Measurements from ENCODE around the gene LCN15.
"Not testable (repeated sequence)": the region's sequence is repeated elsewhere in the genome, so short reads cannot be mapped to it uniquely, and the experiment has no call there.

The LCN15 gene

DNA sequence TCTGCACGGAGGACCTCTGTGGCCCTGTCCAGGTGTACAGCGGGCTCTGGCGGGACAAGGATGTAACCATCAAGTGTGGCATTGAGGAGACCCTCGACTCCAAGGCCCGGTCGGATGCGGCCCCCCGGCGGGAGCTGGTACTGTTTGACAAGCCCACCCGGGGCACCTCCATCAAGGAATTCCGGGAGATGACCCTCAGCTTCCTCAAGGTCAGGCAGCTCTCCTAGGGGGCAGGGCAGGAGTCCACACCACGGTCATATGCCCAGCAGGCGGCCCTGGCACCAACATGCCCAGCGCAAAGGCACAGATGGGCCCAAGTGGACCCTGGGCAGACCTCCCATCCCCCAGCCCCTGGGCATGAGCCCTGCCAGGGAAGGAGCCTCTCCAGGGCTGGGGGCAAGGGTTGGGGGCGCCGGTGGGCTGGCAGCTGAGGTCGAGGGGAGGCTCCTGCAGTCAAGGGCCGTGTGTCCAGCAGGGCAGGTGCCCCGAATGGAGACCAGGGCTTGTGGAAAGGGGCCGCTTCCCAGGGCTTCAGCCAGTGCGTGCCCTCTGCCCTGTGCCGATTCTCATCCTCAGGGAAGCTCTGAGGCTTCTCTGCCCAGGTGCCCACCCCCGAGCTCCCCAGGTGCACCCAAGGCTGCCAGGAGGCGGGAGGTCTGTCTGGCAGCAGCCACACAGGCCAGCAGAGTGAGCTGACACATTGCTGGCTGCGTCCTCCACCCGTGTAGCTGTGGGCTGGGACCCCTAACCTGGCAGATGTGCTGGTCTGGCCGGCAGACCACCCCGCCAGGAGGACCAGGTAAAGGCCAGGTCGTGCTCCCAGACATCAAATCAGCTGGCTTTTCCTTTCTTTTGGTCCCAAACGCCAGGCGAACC, 42.0 kb downstream of the LCN15 start:
- no peak for DNase-seq (ENCODE audit: low read depth in 2 of 2)

DNA sequence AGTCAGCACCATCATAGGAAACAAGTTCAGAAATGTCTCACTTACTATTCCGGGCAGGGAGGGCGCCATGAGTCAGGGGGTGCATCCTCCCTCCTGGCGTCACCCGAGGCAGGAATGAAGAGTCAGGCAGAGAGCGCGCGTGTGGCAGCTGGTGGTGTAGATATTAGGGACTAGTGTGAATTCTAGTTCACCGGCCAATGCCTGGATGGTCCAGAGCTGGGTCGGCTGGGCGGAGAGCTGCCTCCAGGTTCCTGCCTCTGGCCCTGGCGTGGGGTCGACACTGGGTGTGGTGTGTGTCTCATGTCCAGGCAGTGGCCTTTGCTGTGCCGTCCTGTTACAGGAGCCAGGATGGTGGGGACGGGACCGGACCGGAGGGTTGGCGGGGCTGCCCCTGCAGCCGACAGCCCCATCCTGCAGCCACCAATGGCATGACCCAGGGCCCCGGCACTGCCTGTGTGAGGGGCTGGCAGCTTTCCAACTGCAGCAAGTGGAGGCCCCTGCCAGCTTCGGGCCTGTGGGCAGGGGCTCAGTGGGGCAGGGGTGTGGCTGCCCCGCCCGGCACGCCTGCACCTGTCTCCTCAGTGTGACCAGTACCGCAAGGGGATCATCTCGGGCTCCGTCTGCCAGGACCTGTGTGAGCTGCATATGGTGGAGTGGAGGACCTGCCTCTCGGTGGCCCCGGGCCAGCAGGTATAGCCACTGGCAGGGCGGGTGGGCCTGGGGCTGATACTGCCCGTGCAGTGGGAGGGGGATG, 42.8 kb downstream of the LCN15 start:
- DNase-seq (ENCODE audit: low read depth in 2 of 2), result no peak

DNA sequence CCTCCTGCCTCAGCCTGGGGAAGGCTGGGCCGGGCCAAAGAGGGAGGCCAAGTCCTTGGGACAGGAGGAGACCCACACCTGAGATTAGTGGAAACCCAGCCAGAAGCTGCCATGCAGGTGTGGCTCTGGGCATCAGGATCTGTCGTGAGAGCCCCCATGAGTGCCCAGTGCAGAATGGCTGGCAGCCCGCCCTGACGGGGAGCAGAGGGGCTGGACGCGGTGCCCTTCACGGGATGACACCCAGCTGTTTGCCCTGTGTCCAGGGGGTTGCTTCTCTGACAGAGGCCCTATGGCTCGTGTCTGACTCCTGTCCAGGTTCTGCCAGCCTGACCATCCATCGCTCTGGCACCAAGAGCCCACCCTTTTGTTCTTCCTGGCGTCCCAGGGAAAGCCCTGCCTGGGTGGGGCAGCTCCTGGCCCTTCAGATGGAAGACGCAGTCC, 43.4 kb downstream of the LCN15 start:
- no peak for DNase-seq (ENCODE audit: low read depth in 2 of 2)

DNA sequence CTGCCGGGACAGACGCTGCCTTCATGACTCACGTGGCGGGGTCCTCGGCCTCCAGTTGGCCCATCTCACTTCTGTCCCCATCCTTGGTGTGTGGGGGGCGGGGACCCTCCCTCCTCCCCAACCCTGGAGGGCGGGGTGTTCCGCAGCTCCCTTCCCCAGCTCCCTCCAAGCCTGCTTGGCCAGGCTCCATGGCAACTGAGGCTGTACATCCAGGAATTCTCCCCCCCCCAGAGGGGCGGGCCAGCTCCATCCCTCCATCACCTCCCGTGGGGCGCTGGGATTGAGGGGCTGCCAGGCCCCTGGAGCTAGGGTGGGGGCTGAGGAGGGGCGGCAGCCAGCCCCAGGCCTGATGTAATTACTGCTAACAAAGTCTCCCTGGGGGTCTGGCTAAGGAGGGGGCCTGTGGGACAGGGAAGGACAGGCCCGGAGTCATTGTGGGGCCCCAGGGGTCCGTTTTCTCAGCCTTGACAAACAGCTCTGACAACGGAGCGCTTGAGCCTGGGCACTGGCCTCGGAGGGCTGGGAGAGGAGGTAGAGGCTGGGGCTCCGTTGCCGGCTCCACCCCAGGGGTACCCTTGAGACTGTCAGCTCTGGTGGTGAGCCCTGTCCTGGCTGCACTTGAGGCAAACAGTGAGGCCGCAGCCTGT, 43.9 kb downstream of the LCN15 start:
- DNase-seq (ENCODE audit: low read depth in 2 of 2), result no peak

DNA sequence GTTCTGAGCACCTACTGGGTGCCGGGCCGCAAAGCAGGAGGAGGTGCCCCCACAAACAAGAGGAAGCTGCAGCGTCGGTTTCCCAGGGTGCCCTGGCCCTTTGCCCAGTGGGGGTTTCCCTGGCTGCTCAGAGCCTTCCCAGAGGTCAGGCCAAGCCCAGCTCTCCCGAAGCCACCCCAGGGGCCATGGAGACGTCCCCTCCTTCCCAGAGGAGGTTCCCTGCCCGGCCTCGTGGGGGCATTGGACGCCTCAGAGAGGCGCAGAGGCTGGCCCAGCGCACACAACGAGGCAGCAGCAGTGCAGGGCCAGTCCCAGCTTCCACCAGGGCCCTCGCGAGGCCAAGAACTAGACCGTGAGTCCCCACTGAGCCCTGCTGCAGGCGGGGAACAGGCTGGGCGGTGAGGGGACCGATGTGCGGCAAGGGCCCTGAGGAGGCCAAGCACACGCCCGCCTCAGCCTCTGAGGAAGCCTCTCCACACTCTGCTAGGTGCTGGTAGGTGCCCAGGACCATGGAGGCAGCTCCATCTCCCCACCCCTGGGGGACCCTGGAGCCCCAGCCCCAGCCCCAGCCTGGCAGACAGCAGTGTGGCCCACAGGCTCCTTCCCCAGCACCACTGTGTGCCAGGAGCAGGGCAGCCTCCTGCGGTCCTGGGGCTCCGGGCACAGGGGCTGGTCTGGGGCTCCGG, 45.0 kb downstream of the LCN15 start:
- DNase-seq (ENCODE audit: low read depth in 2 of 2), result no peak

DNA sequence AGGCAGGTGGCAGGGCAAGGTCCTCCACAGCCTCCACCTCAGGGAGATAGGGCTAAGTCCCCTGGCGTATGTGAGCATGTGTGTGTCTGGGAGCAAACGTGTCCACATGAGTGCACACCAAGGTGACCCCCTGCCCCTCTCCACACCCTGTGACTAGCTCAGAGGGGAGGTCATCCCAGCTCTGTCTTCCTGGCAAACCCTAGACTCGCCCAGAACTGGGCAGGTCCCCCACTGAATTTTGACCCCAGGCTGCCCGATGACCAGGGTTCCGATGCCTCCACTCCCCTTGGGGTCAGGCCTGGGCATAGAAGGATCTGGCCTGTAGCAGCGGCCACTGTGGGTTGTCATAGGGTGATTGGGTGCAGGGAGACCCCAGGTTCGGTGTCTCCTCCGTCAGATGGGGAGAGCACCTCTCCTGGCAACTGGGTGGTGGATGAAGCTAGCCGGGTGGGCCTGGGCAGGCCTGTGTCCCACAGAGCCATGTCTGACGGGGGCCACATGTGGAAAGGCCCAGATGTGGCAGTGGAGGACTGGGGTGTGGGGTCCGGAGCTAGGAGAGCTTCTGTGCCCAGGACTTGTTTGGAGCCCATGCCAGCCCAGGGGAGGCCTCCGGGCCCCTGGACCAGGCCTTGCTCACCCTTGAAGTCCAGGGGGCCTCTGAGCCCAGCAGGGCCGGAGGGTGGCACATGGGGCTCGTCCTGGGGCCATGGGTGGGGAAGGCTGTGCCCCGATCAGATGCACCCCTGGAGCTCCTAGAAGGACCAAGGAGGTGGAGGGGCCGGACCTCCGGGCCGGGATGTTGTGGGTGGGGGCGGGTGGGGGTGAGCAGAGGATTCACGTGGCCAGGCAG, 45.7 kb downstream of the LCN15 start:
- DNase-seq (ENCODE audit: low read depth in 2 of 2), result no peak

DNA sequence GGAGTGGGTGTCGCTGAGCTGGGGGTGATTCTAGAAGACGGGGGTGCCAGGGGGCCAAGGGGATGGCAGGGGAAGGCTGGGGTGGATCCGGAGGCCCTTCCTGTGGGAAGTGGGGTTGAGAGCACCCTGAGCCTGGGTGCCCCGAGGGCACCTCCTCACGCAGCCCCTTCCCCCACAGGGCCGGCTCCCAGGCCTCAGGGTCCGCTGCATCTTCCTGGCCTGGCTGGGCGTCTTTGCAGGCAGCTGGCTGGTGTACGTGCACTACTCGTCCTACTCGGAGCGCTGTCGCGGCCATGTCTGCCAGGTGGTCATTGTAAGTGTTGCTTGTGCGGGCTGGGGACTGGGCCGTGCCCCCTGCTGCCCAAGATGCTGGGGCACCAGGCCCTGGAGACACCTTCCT, 46.9 kb downstream of the LCN15 start:
- no peak for DNase-seq (ENCODE audit: low read depth in 2 of 2)

DNA sequence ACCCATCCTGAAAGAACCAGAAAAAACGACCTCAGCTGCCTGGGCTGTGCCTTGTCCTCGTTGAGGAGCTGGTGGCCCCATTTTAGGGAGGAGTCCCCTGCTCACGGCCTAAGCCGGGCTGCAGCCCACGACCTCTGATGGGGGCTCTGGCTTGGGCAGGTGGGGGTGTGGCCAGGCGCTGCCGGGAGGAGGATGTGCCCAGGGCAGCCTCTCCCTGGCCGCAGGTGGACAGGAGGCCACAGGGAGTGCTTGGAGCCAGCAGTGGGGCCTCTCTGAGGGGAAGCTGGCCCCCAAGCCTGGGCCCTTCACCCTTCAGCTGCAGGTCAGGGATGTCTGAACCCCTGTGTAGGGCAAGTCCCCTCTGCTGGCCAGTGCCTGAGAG, 49.4 kb downstream of the LCN15 start:
- no peak for DNase-seq (ENCODE audit: low read depth in 2 of 2)

DNA sequence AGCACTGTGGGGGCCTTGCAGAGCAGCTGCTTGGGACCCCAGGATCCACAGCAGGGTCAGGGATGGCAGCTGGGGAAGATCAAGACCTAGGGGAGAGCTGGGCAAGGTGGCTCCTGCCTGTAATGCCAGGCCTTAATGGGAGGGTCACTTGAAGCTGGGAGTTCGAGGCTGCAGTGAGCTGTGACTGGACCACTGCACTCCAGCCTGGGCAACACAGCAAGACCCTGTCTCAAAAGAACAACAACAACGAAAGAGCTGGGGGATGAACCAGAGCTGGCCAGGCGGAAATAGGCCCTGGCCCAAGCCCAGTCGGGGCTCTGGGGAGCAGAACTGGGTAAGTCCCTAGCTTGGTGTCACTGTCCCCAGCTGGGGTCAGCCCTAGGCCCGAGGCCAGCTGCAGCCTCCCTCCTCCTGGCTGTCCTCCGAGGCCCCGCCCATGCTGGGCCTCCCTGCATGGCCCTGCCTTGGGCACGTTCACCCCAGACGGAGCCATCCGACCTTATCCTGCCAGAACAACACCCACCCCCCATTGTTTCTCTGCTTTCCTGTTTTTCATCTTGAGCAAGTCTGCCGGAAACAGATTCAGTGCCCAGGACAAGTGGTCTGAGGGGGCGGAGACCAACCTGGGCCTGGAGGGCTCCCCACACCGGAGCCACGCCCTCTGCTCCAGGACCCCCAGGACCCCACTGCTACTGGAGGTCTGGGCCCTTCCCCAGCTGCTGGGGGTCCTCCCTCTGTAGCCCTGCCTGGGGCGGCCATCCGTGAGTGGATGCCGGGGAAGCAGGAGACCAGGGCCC, 50.0 kb downstream of the LCN15 start:
- no peak for DNase-seq (ENCODE audit: low read depth in 2 of 2)

DNA sequence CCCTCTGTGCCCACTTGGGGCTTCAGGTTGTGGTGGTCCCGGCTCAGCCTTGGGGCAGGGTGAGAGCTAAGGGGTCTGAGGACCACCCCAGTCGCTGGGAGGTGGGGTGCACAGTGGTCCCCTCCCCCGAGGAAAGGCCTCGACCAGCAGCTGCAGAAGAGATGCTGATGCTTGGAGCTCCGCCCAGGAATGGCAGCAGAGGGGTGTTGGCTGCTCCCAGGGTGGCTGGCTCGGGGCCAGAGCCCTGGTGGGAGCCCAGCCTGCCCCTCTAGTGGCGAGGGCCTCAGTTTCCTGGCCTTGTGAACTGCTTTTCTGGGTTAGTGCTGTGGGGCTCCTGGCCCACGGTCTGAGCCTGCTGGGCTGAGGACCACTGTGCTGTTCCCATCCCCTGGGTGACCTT, 50.8 kb downstream of the LCN15 start:
- DNase-seq (ENCODE audit: low read depth in 2 of 2), result no peak

DNA sequence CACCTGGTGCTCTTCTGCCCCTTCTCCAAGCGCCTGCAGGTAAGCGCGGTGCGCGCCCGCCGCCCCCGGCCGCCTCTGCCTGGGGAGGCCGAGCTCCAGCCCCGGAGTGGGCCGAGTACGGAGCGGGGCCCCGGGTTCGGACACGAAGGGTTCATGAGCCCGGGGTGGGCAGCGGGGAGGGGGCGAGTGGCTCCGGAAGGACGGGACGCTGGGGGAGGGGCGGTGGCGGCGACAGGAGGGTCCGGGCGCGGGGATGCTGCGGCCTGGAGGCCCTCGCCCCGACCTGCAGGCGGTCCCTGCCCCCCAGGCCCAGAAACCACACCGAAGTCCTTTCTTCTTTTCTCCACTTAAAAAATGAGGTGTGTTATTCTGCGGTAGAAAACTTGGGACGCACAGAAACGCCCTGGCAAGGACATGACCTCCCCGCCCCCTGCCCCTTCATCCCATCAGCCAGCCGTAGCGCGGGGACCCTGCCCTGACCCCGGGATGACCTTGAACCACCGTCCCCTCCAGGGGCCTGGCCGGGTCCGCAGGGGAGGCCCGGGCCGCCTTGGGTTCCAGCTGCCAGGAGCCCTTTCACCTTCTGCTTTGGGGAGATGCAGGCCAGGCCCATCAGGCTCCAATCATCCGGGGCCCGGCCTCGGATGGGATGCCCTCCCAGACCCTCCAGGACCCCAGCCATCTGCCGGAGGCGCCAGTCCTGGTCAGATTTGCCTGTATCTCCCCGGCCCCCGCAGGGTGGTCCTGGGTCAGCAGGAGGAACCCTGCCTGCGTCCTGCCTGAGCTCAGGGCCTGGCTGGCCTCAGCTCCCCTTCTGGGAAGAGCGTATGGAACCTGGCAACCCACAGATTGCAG, 51.4 kb downstream of the LCN15 start:
- DNase-seq (ENCODE audit: low read depth in 2 of 2), result no peak

DNA sequence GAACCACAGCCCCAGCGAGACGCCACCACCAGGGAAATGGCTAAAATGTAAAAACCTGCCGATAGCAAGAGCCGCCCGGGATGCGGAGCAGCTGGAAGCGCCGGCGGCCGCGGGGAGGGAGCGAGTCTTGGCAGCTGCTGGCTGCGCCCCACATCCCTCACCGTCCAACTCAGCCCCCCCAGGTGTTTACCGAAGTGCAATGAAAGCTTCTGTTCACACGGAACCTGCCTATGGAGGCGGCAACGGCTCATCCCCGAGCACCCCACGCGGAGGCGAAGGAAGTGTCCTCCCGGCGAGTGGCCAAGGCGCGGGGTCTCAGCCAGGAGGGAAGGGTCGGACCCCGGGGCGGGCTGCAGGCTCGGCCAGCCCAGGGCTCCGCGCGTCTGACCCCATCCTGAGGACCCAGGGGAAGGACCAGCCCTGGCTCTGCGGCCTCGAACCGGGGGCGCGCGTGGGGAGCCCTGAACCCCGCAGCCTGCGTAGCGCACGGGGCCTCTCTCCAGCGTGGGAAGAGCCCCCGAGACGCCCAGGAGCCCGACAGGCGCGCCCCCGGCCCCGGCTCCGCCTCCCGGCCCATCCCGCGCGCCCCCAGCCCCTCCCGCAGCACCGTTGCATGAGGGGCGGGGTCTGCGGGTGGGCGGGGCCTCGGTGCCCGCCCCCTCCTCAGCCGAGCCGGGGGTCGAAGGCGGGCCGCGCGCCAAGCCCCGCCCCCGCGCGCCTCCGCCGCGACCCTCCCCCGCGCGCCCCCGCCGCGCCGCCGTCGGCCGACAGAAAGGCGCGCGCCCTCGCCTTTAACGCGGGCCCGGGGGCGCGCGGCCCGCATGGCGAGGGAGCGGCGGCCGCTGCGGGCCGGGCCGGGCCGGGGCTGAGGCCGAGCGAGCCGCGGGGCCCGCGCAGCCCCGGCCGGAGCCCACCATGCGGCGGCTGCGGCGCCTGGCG, 52.3 kb downstream of the LCN15 start, which contains the start of gene DIPK1B:
Gene DIPK1B (plus strand): TSS at position 822 of the 939 bp plus-strand sequence. CDS start 94 bp downstream, at position 916.
- no peak for DNase-seq (ENCODE audit: low read depth in 2 of 2)

DNA sequence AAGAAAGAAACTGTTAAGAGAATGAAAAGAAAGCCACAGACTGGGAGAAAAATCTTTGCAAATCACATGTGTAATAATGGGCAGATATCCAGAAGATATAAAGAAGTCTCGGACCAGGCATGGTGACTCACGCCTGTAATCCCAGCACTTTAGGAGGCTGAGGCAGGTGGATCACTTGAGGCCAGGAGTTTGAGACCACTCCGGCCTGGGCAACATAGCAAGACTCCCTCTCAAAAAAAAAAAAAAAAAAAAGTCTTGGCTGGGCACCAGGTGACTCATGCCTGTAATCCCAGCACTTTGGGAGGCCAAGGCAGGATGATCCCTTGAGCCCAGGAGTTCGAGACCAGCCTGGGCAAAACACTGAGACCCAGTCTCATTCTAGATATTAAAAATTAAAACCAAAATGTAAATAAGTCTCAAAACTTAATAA, 53.1 kb downstream of the LCN15 start:
- DNase-seq (ENCODE audit: low read depth in 2 of 2), result not testable (repeated sequence)

DNA sequence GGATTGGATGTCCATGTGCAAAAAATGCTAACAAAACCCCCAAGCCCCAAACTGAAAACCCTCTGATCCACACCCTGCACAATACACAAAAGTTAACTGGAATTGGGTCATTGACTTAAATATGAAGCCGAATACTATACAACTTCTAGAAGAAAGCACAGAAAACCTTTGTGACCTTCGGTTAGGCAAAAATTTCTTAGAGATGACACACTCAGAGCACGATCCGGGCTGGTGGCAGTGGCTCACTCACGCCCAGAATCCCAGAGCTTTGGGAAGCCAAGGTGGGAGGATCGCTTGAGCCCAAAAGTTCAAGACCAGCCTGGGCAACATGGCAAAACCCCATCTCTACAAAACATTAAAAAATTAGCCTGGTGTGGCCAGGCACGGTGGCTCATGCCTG, 53.8 kb downstream of the LCN15 start:
- no peak for DNase-seq (ENCODE audit: low read depth in 2 of 2)

Measured in stimulated activated CD8-positive, alpha-beta memory T cell treated with anti-CD3 and anti-CD28 coated beads, Interleukin-7, amount 100 ng/mL, for 1 hour (primary cell).